NCI-H1105 treated with DMSO at 0.1 percent for 48 hours (cell line): ENCODE data around the gene EXD2.
"Not testable (repeated sequence)": the region's sequence is repeated elsewhere in the genome, so short reads cannot be mapped to it uniquely, and the experiment has no call there.

Source experiments
- DNase-seq: peaks from one replicate; lab custom pipeline; 2025; lab: John Stamatoyannopoulos, UW

The EXD2 gene

GRCh38 chr14:69193721-69194120, 2.4 kb downstream of the EXD2 start:
- no peak for DNase-seq

GRCh38 chr14:69199786-69200185, 8.5 kb downstream of the EXD2 start:
- DNase-seq, result no peak

GRCh38 chr14:69204753-69205152, 13.5 kb downstream of the EXD2 start:
- DNase-seq, result no peak

GRCh38 chr14:69207435-69208041, 16.2 kb downstream of the EXD2 start:
- DNase-seq, result no peak

GRCh38 chr14:69208666-69209065, 17.4 kb downstream of the EXD2 start:
- DNase-seq, result no peak

GRCh38 chr14:69214393-69214792, 23.1 kb downstream of the EXD2 start:
- no peak for DNase-seq

GRCh38 chr14:69217663-69218062, 26.4 kb downstream of the EXD2 start:
- DNase-seq, result not testable (repeated sequence)

- DNase-seq, result no peak
These were observed 33.6 kb downstream of the EXD2 start for GRCh38 chr14:69224946-69225345.

GRCh38 chr14:69226178-69226577, 34.9 kb downstream of the EXD2 start:
- no peak for DNase-seq

GRCh38 chr14:69226736-69227135, 35.4 kb downstream of the EXD2 start:
- no peak for DNase-seq

- no peak for DNase-seq
These were observed 40.2 kb downstream of the EXD2 start for GRCh38 chr14:69231486-69231885.

GRCh38 chr14:69232388-69232787, 41.1 kb downstream of the EXD2 start:
- no peak for DNase-seq

- no peak for DNase-seq
These were observed 42.8 kb downstream of the EXD2 start for GRCh38 chr14:69234106-69234505.

GRCh38 chr14:69235708-69236107, 44.4 kb downstream of the EXD2 start:
- DNase-seq, result no peak

GRCh38 chr14:69237142-69237541, 45.8 kb downstream of the EXD2 start:
- no peak for DNase-seq

- no peak for DNase-seq
These were observed 46.3 kb downstream of the EXD2 start for GRCh38 chr14:69237584-69237983.

GRCh38 chr14:69238883-69239282, 47.6 kb downstream of the EXD2 start:
- DNase-seq, result no peak

- no peak for DNase-seq
These were observed 49.4 kb downstream of the EXD2 start for GRCh38 chr14:69240527-69241173.

- DNase-seq, result no peak
These were observed 50.3 kb downstream of the EXD2 start for GRCh38 chr14:69241577-69241976.

- DNase-seq, result peak; percentile 73
These were observed 51.3 kb downstream of the EXD2 start for GRCh38 chr14:69242311-69243224.

- DNase-seq, result no peak
These were observed 53.6 kb downstream of the EXD2 start for GRCh38 chr14:69244946-69245345.

- DNase-seq, result no peak
These were observed 55.0 kb downstream of the EXD2 start for GRCh38 chr14:69246331-69246730.
